K562 (cell line): ENCODE results near the gene RAB25.

Source experiments
- BACH1 ChIP-seq: fragments of 200-800 bp; sonication (Bioruptor generic); IDR thresholded peaks from 2 replicates; pipeline ENCODE4 v1.6.1; 2016; ENCODE audit warnings: missing genetic modification characterization, missing compliant biosample characterization
- CBX8 ChIP-seq: fragments of 200-600 bp; sonication (generic); IDR thresholded peaks from 2 replicates; pipeline ENCODE4 v1.6.1; 2012; ENCODE audit warnings: borderline replicate concordance, mixed run types, low read depth, mild to moderate bottlenecking, moderate library complexity, mixed read lengths, low read length, control low read depth, inconsistent platforms; ENCODE audit not compliant: poor library complexity, severe bottlenecking; ENCODE audit errors: extremely low read depth
- CTCF ChIP-seq, 3 experiments: IDR thresholded peaks in 2 of 3; conservative IDR thresholded peaks in 1 of 3; 2 replicates each; pipeline ENCODE4 v1.5.1; 2011 to 2012; ENCODE audit warnings: low read length in 3 of 3, mild to moderate bottlenecking in 3 of 3, control low read depth in 2 of 3, improper control_type of control experiment in 1 of 3, inconsistent platforms in 1 of 3, low read depth in 1 of 3, mixed read lengths in 1 of 3, moderate library complexity in 1 of 3; ENCODE audit not compliant: insufficient read depth in 2 of 3
- CXXC5 ChIP-seq: fragments of 250-450 bp; sonication (Bioruptor Pico); IDR thresholded peaks from 2 replicates; pipeline ENCODE4 v1.8.0; 2022; ENCODE audit warnings: inconsistent platforms, mild to moderate bottlenecking, moderate library complexity
- KLF16 ChIP-seq: IDR thresholded peaks from 2 replicates; pipeline ENCODE4 v1.6.1; 2016; ENCODE audit warnings: antibody characterized with exemption
- PRPF4 ChIP-seq: fragments of 200-400 bp; formaldehyde crosslinking; IDR thresholded peaks from one replicate; pipeline ENCODE4 v1.6.1; 2017; ENCODE audit warnings: low read length, low read depth, mild to moderate bottlenecking; ENCODE audit not compliant: insufficient read depth, poor library complexity, severe bottlenecking
- THRAP3 ChIP-seq: fragments of 450-650 bp; IDR thresholded peaks from 2 replicates; pipeline ENCODE4 v1.6.1; 2016; ENCODE audit warnings: mild to moderate bottlenecking, inconsistent platforms, borderline replicate concordance
- ZBTB17 ChIP-seq: fragments of 450-650 bp; formaldehyde crosslinking; IDR thresholded peaks from 2 replicates; pipeline ENCODE4 v1.4.0; 2020; ENCODE audit warnings: mild to moderate bottlenecking

DNA sequence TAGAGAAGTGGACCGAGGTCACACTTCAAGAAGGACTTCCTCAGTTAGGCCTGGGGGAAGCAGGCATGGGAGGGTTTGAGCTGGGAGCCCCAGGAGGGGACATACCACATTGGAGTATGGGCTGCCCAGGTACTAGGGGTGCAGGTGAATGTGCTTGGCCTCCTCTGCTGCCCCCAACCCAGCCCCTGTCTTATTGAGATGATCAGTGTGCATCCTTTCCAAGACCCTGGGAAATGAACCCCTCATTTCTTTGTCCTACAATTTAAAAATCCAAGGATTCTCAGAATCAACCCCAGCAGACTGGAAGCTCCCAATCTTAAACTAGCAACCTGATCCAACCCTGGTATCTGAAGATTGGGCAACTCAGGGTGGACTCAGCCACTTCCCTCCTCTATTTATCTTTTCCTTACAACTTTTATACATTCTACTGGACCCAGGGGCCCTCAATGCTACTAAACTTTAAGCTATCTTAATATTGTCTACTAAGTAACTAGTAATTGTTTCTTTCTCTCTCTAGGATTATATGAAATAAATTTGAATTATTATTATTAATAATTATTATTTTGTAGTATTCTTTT is 12.2 kb downstream of the RAB25 start:
- no peak for TF ChIP-seq CTCF (IDR thresholded peaks at IDR 0.05 in 2 of 3, conservative IDR thresholded peaks at IDR 0.05 in 1 of 3; ENCODE audit: insufficient read depth in 2 of 3, low read depth in 1 of 3, low read length in 3 of 3)
- TF ChIP-seq CBX8: no peak
- no peak for TF ChIP-seq BACH1 (tag)
- no peak for TF ChIP-seq PRPF4
- no peak for TF ChIP-seq CXXC5 (CRISPR knock-in tag)
- no peak for TF ChIP-seq KLF16
- no peak for TF ChIP-seq ZBTB17 (CRISPR knock-in tag)
- no peak for TF ChIP-seq THRAP3
